SHP77 treated with DMSO at 0.1 percent for 48 hours (cell line): ENCODE results near the gene ZNF354C.

ENCODE experiments used
- DNase-seq: peaks from one replicate; lab custom pipeline; 2025; lab: John Stamatoyannopoulos, UW

ZNF354C gene

GRCh38 chr5:179127136-179128040 lies 67.2 kb downstream of the ZNF354C start:
- no peak for DNase-seq

- DNase-seq, result no peak
Measured at GRCh38 chr5:179128041-179128365, 67.8 kb downstream of the ZNF354C start.

- DNase-seq, result no peak
Measured at GRCh38 chr5:179128976-179129375, 68.8 kb downstream of the ZNF354C start.

GRCh38 chr5:179129607-179130071 lies 69.5 kb downstream of the ZNF354C start:
- no peak for DNase-seq

- DNase-seq, result no peak
Measured at GRCh38 chr5:179130101-179130681, 70.0 kb downstream of the ZNF354C start.

GRCh38 chr5:179131321-179131835 lies 71.2 kb downstream of the ZNF354C start:
- DNase-seq, result no peak

GRCh38 chr5:179131886-179132585 lies 71.9 kb downstream of the ZNF354C start:
- no peak for DNase-seq

- DNase-seq, result no peak
Measured at GRCh38 chr5:179132586-179133355, 72.6 kb downstream of the ZNF354C start.
